ENCODE data around the gene EFCAB13.

DNA sequence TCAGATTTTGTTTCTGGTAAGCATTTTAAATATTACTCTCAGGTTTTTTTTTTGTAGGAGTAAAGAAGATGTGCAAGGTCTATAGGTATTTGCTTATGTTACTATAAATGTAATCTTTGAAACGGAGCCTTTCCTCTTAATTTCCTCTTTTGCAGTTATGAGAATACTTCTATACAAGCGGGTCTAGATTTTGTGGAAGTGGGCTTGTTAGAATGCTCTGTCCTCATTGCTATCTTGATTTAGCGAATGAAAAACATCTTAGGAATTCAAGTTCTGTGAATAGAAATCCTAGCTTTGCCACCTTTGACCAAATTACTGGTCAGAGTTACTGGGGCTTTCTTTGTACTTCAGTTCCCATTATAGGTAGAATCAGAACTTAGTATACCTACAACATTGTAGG lies 80.3 kb downstream of the EFCAB13 start:
- TF ChIP-seq GATA2 (IDR thresholded peaks at IDR 0.05; ENCODE audit: low read depth, low read length), result no peak
- TF ChIP-seq GATA3 (IDR thresholded peaks at IDR 0.05; ENCODE audit: low read depth, low read length), result no peak
